ENCODE measurements around the gene ZNF619. TPM values are rescaled to one million over a fixed set of nuclear protein-coding genes. Genes with fewer than 3 reads are reported as not detected.
A peak's percentile ranks its signal among the peaks of the same experiment; 100 is the strongest.

ZNF619 gene
- polyA plus RNA-seq, 1 of the 3 experiments (the other 2 are of a cell fraction): 1.6 TPM

GRCh38 chr3:40452057-40452456 is 24.9 kb upstream of the ZNF619 start:
- no peak overlapping the region for H3K9ac ChIP-seq
- H3K79me2 ChIP-seq (ENCODE audit: insufficient read depth): peaks cover 6% of the 10 kb centered on the region; the same call in 1 of the 2 replicates
- DNase-seq: no peak
- peaks cover 0 to 10% of the 10 kb centered on the region in 2 experiments; a peak in 2 of 4 replicates for H3K4me1 ChIP-seq (ENCODE audit: control insufficient read depth in 1 of 2, insufficient read depth in 2 of 2, low read depth in 1 of 2, low read length in 1 of 2)
- no peaks in the 10 kb centered on the region for H4K20me1 ChIP-seq (ENCODE audit: insufficient read depth)
- H3K27ac ChIP-seq (ENCODE audit: low read depth in 2 of 2, low read length in 1 of 2): peak overlapping the region in 1 of 2 experiments; percentile 94; a peak in 2 of 4 replicates
- POLR2A ChIA-PET: interaction anchor here (1.1 to 2.6 kb wide), 2 partner anchors 54 to 70 kb away, joined by 3 to 12 read pairs; partner anchors contain the start of gene ZNF620
- H3K9me2 ChIP-seq: no peaks in the 10 kb centered on the region
- no peaks in the 10 kb centered on the region for H3K9me3 ChIP-seq
- peaks cover 3 to 4% of the 10 kb centered on the region in 2 experiments for H3K36me3 ChIP-seq (replicated peaks in 1 of 2; ENCODE audit: control insufficient read depth in 1 of 2, insufficient read depth in 2 of 2, low read length in 1 of 2)
- H3K4me2 ChIP-seq: peak overlapping the region; percentile 59
- no peaks in the 10 kb centered on the region for H3K27me3 ChIP-seq (ENCODE audit: insufficient read depth)
- peak overlapping the region; percentile 70 to 83 for H3K4me3 ChIP-seq (ENCODE audit: low read depth in 2 of 2, low read length in 1 of 2)
- no peak for TF ChIP-seq EZH2phosphoT487 (IDR thresholded peaks at IDR 0.05; ENCODE audit: borderline replicate concordance, low read depth)
- TF ChIP-seq GATA2 (CRISPR knock-in tag; IDR thresholded peaks at IDR 0.05): no peak
- no peak for TF ChIP-seq TAF1 (IDR thresholded peaks at IDR 0.05; ENCODE audit: borderline replicate concordance, low read depth, low read length)
- TF ChIP-seq ELF1 (IDR thresholded peaks at IDR 0.05): no peak
- TF ChIP-seq FOXJ3 (CRISPR knock-in tag; IDR thresholded peaks at IDR 0.05): no peak
- TF ChIP-seq YY1 (IDR thresholded peaks at IDR 0.05; ENCODE audit: low read depth): no peak
- TF ChIP-seq GABPA (IDR thresholded peaks at IDR 0.05; ENCODE audit: low read depth): no peak
- TF ChIP-seq JUND (IDR thresholded peaks at IDR 0.05): no peak
- no peak for TF ChIP-seq MAX (IDR thresholded peaks at IDR 0.05; ENCODE audit: low read depth)
- no peak for TF ChIP-seq CHD2 (IDR thresholded peaks at IDR 0.05; ENCODE audit: low read length, partially characterized antibody)
- no peak for TF ChIP-seq NRF1 (IDR thresholded peaks at IDR 0.05; ENCODE audit: low read depth, low read length)
- TF ChIP-seq RAD21 (IDR thresholded peaks at IDR 0.05; ENCODE audit: low read length): no peak
- peak overlapping the region; percentile 93; the same call in 1 of the 2 replicates for H2AFZ ChIP-seq (ENCODE audit: low read depth)
- WGBS (ENCODE audit: low lambda C conversion rate): 53% methylated on average over 1 of the region's 1 CpG
- H3F3A ChIP-seq (replicated peaks; ENCODE audit: insufficient read depth): no peaks in the 10 kb centered on the region
- CTCF ChIA-PET: interaction anchor here (0.9 to 2.3 kb wide), 7 partner anchors 15 to 124 kb away, joined by 3 to 8 read pairs (median 5); partner anchors contain the start of gene ZNF620

GRCh38 chr3:40452562-40452875 is 24.4 kb upstream of the ZNF619 start:
- H3K79me2 ChIP-seq (ENCODE audit: insufficient read depth): peaks cover 10% of the 10 kb centered on the region
- no peaks in the 10 kb centered on the region for H4K20me1 ChIP-seq (ENCODE audit: insufficient read depth)
- H3K4me2 ChIP-seq: peak overlapping the region; percentile 59
- no peak for DNase-seq
- peaks cover 0 to 10% of the 10 kb centered on the region in 2 experiments; a peak in 2 of 4 replicates for H3K4me1 ChIP-seq (ENCODE audit: control insufficient read depth in 1 of 2, insufficient read depth in 2 of 2, low read depth in 1 of 2, low read length in 1 of 2)
- H3K9me3 ChIP-seq: no peaks in the 10 kb centered on the region
- H3K27me3 ChIP-seq (ENCODE audit: insufficient read depth): no peaks in the 10 kb centered on the region
- H3K9me2 ChIP-seq: no peaks in the 10 kb centered on the region
- ChIA-PET POLR2A (interaction anchor here (0.7 to 2.6 kb wide), 4 partner anchors 12 to 69 kb away, joined by 3 to 12 read pairs (median 3); partner anchors contain the start of genes ZNF619 and ZNF620), CTCF (interaction anchor here (1.0 to 2.3 kb wide), 6 partner anchors 15 to 124 kb away, joined by 3 to 8 read pairs (median 6); partner anchors contain the start of gene ZNF620)
- 3% methylated on average over 6 of the region's 7 CpGs for WGBS (ENCODE audit: low lambda C conversion rate)
- H3K9ac ChIP-seq: peak overlapping the region; percentile 74
- no peaks in the 10 kb centered on the region for H3F3A ChIP-seq (replicated peaks; ENCODE audit: insufficient read depth)
- H3K36me3 ChIP-seq (replicated peaks in 1 of 2; ENCODE audit: control insufficient read depth in 1 of 2, insufficient read depth in 2 of 2, low read length in 1 of 2): peaks cover 3 to 4% of the 10 kb centered on the region in 2 experiments
- peak overlapping the region; percentile 70 to 83 for H3K4me3 ChIP-seq (ENCODE audit: low read depth in 2 of 2, low read length in 1 of 2)
- H3K27ac ChIP-seq (ENCODE audit: low read depth in 2 of 2, low read length in 1 of 2): peak overlapping the region; percentile 68 to 94
- H2AFZ ChIP-seq (ENCODE audit: low read depth): peak overlapping the region; percentile 93
- no peak for TF ChIP-seq MXI1 (IDR thresholded peaks at IDR 0.05; ENCODE audit: low read depth, low read length)
- TF ChIP-seq CHD2 (IDR thresholded peaks at IDR 0.05; ENCODE audit: low read length, partially characterized antibody): no peak
- TF ChIP-seq REST (IDR thresholded peaks at IDR 0.05; ENCODE audit: low read depth, low read length): no peak
- no peak for TF ChIP-seq IRF3 (IDR thresholded peaks at IDR 0.05; ENCODE audit: low read depth, low read length)
- TF ChIP-seq RAD21 (IDR thresholded peaks at IDR 0.05; ENCODE audit: low read length): no peak
- TF ChIP-seq EZH2phosphoT487 (IDR thresholded peaks at IDR 0.05; ENCODE audit: borderline replicate concordance, low read depth): no peak
- TF ChIP-seq TAF1 (IDR thresholded peaks at IDR 0.05; ENCODE audit: borderline replicate concordance, low read depth, low read length): no peak
- no peak for TF ChIP-seq PBX3 (IDR thresholded peaks at IDR 0.05)
- no peak for TF ChIP-seq NRF1 (IDR thresholded peaks at IDR 0.05; ENCODE audit: low read depth, low read length)
- no peak for TF ChIP-seq MEF2A (IDR thresholded peaks at IDR 0.05; ENCODE audit: borderline replicate concordance, low read depth)
- TF ChIP-seq RXRA (IDR thresholded peaks at IDR 0.05; ENCODE audit: borderline replicate concordance, low read depth): no peak
- no peak for TF ChIP-seq NFIC (IDR thresholded peaks at IDR 0.05; ENCODE audit: borderline replicate concordance)
- TF ChIP-seq CTCF (IDR thresholded peaks at IDR 0.05): no peak
